Adipocyte (in vitro differentiated cells): ENCODE data around the gene CYB5R4.
"Not testable (repeated sequence)": the region's sequence is repeated elsewhere in the genome, so short reads cannot be mapped to it uniquely, and the experiment has no call there.

Experiments
- DNase-seq: peaks from one replicate; pipeline ENCODE4 v3.0.0-alpha.2; 2015; ENCODE audit warnings: low read depth
- H3K27me3 ChIP-seq: replicated peaks from 2 replicates; pipeline ENCODE4 v1.7.0; 2013; ENCODE audit warnings: mild to moderate bottlenecking, low read length, moderate library complexity; ENCODE audit not compliant: control insufficient read depth, insufficient read depth
- H3K36me3 ChIP-seq: 2 replicates; pipeline ENCODE4 v1.7.0; 2013; ENCODE audit warnings: low read length, mild to moderate bottlenecking, moderate library complexity; ENCODE audit not compliant: control insufficient read depth, insufficient read depth, severe bottlenecking
- H3K4me1 ChIP-seq: 2 replicates; pipeline ENCODE4 v1.7.0; 2013; ENCODE audit warnings: mild to moderate bottlenecking, low read length, moderate library complexity; ENCODE audit not compliant: control insufficient read depth, insufficient read depth
- H3K4me3 ChIP-seq: 2 replicates; pipeline ENCODE4 v1.7.0; 2013; ENCODE audit warnings: mild to moderate bottlenecking, low read length, moderate library complexity
- H3K9ac ChIP-seq: 2 replicates; pipeline ENCODE4 v1.7.0; 2013; ENCODE audit warnings: mild to moderate bottlenecking, low read length, moderate library complexity
- H3K9me3 ChIP-seq: 2 replicates; pipeline ENCODE4 v1.7.0; 2013; ENCODE audit warnings: mild to moderate bottlenecking, low read length, moderate library complexity; ENCODE audit not compliant: control insufficient read depth

Gene CYB5R4

DNA sequence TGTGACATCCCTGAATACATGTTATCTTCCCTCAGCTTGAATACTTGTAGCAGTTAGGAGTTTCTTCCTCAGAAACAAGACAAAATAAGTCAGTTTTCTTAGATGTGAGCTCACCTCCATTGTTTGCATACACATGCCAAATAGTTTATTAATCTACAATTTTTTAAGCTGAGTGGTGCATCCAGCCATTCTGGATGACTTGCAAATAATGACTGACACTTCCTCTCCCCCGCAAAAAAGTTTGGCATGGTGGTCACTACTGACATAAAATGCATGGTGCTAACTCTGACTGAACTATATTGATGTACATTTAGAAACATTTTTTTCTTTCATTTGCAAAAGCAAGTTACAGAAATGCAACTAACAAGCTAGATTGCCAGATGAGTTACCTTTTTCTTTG is 55.5 kb downstream of the CYB5R4 start:
- H3K4me3 ChIP-seq: no peak overlapping the region
- no peak overlapping the region for H3K9ac ChIP-seq
- H3K36me3 ChIP-seq: no peaks in the 10 kb centered on the region
- H3K27me3 ChIP-seq: no peaks in the 10 kb centered on the region
- H3K4me1 ChIP-seq: no peaks in the 10 kb centered on the region
- no peaks in the 10 kb centered on the region for H3K9me3 ChIP-seq
- DNase-seq: no peak

DNA sequence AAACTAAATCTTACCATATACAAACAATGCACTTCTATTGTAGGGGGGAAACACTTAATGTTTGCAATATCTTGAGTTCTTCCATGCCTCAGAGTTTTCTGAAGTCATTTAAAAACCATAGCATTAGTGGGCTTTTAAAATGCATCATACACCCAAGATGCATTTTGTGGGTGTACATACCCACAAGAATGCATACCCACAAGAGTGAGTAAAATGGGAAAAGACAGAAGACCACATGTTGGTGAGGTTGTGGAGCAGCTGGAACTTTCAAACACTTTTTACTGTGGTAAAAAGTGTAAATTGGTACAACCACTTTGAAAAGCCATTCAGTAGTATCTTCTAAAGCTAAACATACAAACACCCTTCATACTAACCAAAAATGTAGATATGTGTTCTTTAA is 57.5 kb downstream of the CYB5R4 start:
- Histone ChIP-seq H3K9me3 (no peaks in the 10 kb centered on the region), H3K9ac (no peak overlapping the region), H3K27me3 (no peaks in the 10 kb centered on the region), H3K36me3 (peaks cover 2% of the 10 kb centered on the region), H3K4me1 (no peaks in the 10 kb centered on the region), H3K4me3 (no peak overlapping the region)
- no peak for DNase-seq

DNA sequence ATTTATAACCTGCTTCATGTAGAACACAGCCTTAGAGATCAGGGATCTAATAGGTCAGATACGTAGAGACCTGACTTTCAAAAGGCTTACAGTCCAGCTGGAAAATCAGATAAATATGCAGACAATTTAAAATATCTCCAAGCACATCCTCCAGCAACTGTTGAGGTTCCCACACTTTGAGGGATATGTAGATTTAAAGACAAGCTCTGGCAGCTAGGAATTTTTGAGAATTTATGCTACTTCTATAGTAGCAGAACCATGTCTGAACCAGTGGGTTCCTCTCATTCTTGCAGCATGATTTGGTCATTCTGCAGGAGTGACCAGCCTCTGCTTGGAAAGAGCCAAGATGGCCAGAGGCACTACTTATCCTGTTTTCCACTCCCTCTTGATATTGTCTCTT is 60.5 kb downstream of the CYB5R4 start:
- Histone ChIP-seq H3K4me3 (no peak overlapping the region), H3K9ac (no peak overlapping the region), H3K36me3 (peaks cover 7% of the 10 kb centered on the region), H3K27me3 (no peaks in the 10 kb centered on the region), H3K9me3 (no peaks in the 10 kb centered on the region), H3K4me1 (no peaks in the 10 kb centered on the region)
- DNase-seq: peak; percentile 37

DNA sequence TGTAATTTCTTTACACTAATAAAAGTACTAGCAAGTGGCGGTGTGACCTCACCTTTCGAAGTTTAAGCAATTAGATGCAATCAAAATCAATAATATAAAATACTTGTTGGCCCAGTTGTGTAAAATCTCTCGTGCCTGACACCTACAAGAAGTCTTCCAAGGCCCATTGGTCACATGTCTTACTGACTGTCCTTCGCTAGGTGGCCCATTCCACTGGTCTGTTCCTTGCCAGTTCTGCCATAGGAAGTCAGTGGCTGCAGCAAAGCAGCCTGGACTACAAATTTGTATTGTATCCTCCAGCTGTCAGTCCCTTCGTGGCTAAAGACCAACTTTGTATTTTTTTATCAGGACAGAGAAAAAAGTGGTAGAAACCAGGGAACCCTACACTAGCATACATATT is 61.8 kb downstream of the CYB5R4 start:
- H3K9ac ChIP-seq: no peak overlapping the region
- H3K9me3 ChIP-seq: no peaks in the 10 kb centered on the region
- no peak overlapping the region for H3K4me3 ChIP-seq
- no peaks in the 10 kb centered on the region for H3K27me3 ChIP-seq
- no peak for DNase-seq
- H3K36me3 ChIP-seq: peaks cover 11% of the 10 kb centered on the region
- H3K4me1 ChIP-seq: no peaks in the 10 kb centered on the region

DNA sequence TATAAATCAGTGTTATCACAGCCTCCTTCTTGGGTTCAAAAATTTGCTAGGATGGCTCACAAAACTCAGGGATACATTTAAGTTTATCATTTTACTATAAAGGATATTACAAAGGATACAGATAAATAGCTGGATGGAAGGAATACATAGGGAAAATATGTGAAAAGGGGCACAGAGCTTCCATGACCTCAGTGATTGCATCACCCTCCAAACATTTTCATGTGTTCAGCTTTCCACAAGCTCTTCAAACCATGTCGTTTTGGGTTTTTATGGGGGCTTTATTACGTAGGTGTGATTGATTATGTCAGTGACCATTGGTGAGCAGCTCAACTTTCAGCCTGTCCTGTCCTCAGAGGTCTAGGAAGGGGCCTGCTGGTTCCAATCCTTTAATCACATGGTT is 68.0 kb downstream of the CYB5R4 start:
- Histone ChIP-seq H3K9ac (no peak overlapping the region), H3K36me3 (peaks cover 11% of the 10 kb centered on the region)
- no peak for DNase-seq

DNA sequence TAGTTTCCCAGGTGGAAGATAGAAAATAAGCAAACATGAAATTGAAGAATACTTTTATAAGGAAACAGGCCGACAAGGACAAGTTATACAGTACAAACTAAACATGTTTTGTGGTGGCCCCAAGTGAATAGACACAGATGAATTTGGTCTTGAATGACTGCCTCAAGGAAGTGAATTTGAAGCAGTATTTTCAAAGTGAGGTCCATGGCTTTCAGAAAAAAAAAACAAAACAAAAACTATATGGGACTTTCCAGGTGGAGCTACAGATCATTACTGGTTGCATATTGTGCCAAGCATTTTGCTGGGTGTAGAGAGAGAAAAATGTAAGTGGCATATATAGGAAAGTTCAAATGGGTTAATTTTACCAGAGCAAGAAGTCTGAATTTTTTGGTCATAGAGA is 68.8 kb downstream of the CYB5R4 start:
- no peaks in the 10 kb centered on the region for H3K4me1 ChIP-seq
- H3K9me3 ChIP-seq: no peaks in the 10 kb centered on the region
- no peak overlapping the region for H3K4me3 ChIP-seq
- no peaks in the 10 kb centered on the region for H3K27me3 ChIP-seq
- H3K9ac ChIP-seq: no peak overlapping the region
- peaks cover 11% of the 10 kb centered on the region for H3K36me3 ChIP-seq
- no peak for DNase-seq

More for the DNA sequence above, 68.0 kb downstream of the CYB5R4 start:
- no peak overlapping the region for H3K4me3 ChIP-seq
- no peaks in the 10 kb centered on the region for H3K27me3 ChIP-seq
- H3K9me3 ChIP-seq: no peaks in the 10 kb centered on the region
- no peaks in the 10 kb centered on the region for H3K4me1 ChIP-seq

DNA sequence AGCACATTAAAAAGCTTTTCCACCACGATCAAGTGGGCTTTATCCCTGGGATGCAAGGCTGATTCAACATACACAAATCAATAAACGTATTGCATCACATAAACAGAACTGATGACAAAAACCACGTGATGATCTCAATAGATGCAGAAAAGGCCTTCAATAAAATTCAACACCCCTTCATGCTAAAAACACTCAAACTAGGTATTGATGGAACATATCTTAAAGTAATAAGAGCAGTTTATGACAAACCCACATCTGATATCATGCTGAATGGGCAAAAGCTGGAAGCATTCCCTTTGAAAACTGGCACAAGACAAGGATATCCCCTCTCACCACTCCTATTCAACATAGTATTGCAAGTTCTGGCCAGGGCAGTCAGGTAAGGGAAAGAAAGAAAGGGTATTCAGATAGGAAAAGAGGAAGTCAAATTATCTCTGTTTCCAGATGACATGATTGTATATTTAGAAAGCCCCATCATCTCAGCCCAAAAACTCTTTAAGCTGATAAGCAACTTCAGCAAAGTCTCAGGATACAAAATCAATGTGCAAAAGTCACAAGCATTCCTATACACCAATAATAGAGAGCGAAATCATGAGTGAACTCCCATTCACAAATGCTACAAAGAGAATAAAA is 86.8 kb downstream of the CYB5R4 start:
- not testable (repeated sequence) for DNase-seq, H3K9me3 ChIP-seq, H3K9ac ChIP-seq, H3K4me3 ChIP-seq, H3K27me3 ChIP-seq, H3K4me1 ChIP-seq
- H3K36me3 ChIP-seq: peaks cover 10% of the 10 kb centered on the region

DNA sequence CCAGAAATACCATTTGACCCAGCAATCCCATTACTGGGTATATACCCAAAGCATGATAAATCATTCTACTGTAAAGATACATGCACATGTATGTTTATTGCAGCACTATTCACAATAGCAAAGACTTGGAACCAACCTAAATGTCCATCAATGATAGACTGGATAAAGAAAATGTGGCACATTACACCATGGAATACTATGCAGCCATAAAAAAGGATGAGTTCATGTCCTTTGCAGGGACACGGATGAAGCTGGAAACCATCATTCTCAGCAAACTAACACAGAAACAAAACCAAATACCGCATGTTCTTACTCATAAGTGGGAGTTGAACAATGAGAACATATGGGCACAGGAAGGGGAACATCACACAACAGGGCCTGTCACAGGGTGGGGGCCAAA is 88.5 kb downstream of the CYB5R4 start:
- H3K4me1 ChIP-seq, H3K4me3 ChIP-seq, H3K9ac ChIP-seq, H3K27me3 ChIP-seq, H3K36me3 ChIP-seq, H3K9me3 ChIP-seq, DNase-seq: not testable (repeated sequence)

DNA sequence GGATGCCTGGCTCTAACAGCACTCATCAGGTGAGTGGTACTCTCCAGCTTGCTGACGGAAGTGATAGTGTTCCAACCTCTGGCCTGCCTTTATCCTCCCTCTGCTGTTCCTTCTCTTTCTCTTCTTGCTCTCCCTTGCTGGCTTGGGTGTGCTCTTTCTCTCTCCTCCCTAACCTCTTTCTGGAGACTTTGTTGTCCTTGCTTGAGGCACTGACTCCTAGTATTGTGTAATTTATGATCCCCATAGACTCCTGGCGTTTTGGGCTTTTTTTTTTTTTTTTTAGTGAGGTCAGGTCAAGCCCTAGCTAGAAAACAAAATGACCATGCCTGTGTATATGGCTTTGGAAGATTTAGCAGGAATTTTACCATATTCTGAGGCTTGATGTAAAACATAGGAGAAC is 89.4 kb downstream of the CYB5R4 start:
- Histone ChIP-seq H3K4me1 (no peaks in the 10 kb centered on the region), H3K4me3 (no peak overlapping the region), H3K36me3 (peaks cover 3% of the 10 kb centered on the region), H3K9ac (no peak overlapping the region), H3K9me3 (no peaks in the 10 kb centered on the region), H3K27me3 (no peaks in the 10 kb centered on the region)
- DNase-seq: no peak

DNA sequence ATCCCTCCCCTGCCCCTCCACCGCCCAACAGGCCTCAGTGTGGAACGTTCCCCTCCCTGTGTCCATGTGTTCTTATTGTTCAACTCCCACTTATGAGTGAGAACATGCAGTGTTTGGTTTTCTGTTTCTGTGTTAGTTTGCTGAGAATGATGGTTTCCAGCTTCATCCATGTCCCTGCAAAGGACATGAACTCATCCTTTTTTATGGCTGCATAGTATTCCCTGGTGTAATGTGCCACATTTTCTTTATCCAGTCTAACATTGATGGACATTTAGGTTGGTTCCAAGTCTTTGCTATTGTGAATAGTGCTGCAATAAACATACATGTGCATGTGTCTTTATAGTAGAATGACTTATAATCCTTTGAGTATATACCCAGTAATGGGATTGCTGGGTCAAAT is 91.9 kb downstream of the CYB5R4 start:
- not testable (repeated sequence) for H3K9me3 ChIP-seq, H3K27me3 ChIP-seq, DNase-seq, H3K9ac ChIP-seq, H3K4me3 ChIP-seq, H3K4me1 ChIP-seq
- peaks cover 15% of the 10 kb centered on the region for H3K36me3 ChIP-seq

DNA sequence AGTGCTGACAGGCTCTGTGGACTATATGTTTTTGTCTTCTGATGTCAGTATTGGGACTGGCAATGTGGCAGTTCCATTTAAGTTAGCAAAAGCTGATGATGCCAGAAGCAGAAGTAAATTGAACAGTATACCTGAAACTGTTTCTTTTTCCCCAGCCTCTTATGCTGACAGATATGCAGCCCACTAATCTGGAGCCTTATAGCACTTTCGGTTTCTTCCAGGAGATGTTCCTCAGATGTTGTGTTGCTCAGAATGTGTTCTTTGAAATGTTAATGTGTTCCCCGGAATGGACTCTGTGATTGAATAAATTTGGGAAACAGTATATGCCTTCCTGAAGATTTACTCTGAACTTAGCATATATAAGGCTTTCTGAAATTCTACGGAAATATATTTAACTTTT is 93.3 kb downstream of the CYB5R4 start:
- Histone ChIP-seq H3K4me3 (no peak overlapping the region), H3K9me3 (no peaks in the 10 kb centered on the region), H3K9ac (no peak overlapping the region), H3K27me3 (no peaks in the 10 kb centered on the region), H3K4me1 (no peaks in the 10 kb centered on the region), H3K36me3 (peaks cover 15% of the 10 kb centered on the region)
- peak; percentile 32 for DNase-seq

DNA sequence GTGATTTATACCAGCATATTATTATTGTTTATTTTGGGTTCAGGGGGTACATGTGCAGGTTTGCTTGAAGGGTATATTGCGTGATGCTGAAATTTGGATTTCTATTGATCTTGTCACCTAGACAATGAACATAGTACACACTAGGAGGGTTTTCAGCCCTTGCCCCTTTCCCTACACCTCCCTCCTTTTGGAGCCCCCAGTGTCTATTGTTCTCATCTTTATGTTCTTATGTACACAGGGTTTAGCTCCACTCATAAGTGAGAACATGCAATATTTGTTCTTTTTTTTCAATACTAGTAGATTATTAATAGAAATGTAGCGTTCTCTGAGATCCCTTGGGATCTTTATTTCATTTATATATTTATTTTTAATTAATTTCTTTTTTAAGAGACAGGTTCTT is 94.9 kb downstream of the CYB5R4 start:
- no peaks in the 10 kb centered on the region for H3K4me1 ChIP-seq
- no peak overlapping the region for H3K9ac ChIP-seq
- H3K4me3 ChIP-seq: no peak overlapping the region
- peaks cover 15% of the 10 kb centered on the region for H3K36me3 ChIP-seq
- no peak for DNase-seq
- H3K27me3 ChIP-seq: no peaks in the 10 kb centered on the region
- no peaks in the 10 kb centered on the region for H3K9me3 ChIP-seq
